Ovary (tissue), 3 donors: ENCODE data around the gene FBXO17.

ENCODE experiments used
- EP300 ChIP-seq: sonication (generic); formaldehyde crosslinking; IDR thresholded peaks from one replicate; pipeline ENCODE4 v1.6.1; 2017; ENCODE audit warnings: antibody characterized with exemption
- POLR2A ChIP-seq: fragments of 450-650 bp; IDR thresholded peaks from one replicate; pipeline ENCODE4 v1.6.1; 2017; ENCODE audit warnings: antibody characterized with exemption, mild to moderate bottlenecking, moderate library complexity
- TF ChIP-seq, protein P1 (sequence below), 3 donors: fragments of 450-650 bp in 2 of 3; fragments of 200-600 bp in 1 of 3; IDR thresholded peaks; one replicate each; pipeline versions ENCODE4 v1.5.1 to v1.8.0; 2016 to 2022; ENCODE audit warnings: antibody characterized with exemption in 3 of 3, mild to moderate bottlenecking in 1 of 3
- donor health status: DM: no; HTN: no; CAD: no.

DNA sequence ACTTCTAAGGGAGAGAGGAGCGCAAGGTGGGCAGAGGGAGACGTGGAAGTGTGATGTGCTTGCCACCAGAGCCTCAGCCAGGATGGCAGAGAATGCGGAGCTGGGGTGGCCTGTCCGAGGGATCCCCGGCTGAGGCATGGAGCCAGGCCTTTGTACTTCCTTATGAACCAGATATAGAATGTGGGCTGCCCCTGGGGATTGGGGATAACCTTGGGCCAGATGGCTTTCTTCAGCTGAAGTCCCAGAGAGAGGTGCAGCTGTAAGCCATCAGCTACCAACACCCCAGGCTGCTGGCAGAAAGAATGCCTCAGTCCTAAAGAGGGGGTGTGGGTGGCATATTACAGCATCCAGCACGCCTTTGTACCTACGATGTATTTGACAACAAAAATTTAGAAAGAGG is 25.5 kb upstream of the FBXO17 start:
- TF ChIP-seq, protein P1, sequence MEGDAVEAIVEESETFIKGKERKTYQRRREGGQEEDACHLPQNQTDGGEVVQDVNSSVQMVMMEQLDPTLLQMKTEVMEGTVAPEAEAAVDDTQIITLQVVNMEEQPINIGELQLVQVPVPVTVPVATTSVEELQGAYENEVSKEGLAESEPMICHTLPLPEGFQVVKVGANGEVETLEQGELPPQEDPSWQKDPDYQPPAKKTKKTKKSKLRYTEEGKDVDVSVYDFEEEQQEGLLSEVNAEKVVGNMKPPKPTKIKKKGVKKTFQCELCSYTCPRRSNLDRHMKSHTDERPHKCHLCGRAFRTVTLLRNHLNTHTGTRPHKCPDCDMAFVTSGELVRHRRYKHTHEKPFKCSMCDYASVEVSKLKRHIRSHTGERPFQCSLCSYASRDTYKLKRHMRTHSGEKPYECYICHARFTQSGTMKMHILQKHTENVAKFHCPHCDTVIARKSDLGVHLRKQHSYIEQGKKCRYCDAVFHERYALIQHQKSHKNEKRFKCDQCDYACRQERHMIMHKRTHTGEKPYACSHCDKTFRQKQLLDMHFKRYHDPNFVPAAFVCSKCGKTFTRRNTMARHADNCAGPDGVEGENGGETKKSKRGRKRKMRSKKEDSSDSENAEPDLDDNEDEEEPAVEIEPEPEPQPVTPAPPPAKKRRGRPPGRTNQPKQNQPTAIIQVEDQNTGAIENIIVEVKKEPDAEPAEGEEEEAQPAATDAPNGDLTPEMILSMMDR (IDR thresholded peaks at IDR 0.05): no peak
- TF ChIP-seq POLR2A (no peak), EP300 (no peak)
